Liver (tissue), 9 donors: Measurements from ENCODE around the gene GRIK2. TPM values are rescaled to one million over a fixed set of nuclear protein-coding genes. Genes with fewer than 3 reads are reported as not detected.

Source experiments
- DNase-seq: peaks from one replicate; pipeline ENCODE4 v3.0.0-alpha.2; 2017; ENCODE audit warnings: low spot score
- H3K27ac ChIP-seq, 2 donors: one replicate each; pipeline ENCODE4 v1.7.0; 2013; ENCODE audit warnings: inconsistent platforms in 2 of 2, low read length in 2 of 2, control low read depth in 1 of 2, low read depth in 1 of 2, mild to moderate bottlenecking in 1 of 2
- H3K27me3 ChIP-seq, 4 donors: one replicate each; pipeline versions ENCODE4 v1.6.1 to v1.7.0; 2013; ENCODE audit warnings: low read length in 3 of 4, inconsistent platforms in 1 of 4, mild to moderate bottlenecking in 1 of 4, moderate library complexity in 1 of 4; ENCODE audit not compliant: control insufficient read depth in 4 of 4, insufficient read depth in 4 of 4
- H3K36me3 ChIP-seq, 4 donors: one replicate each; pipeline versions ENCODE4 v1.6.1 to v1.7.0; 2013; ENCODE audit warnings: low read length in 3 of 4, mild to moderate bottlenecking in 3 of 4, low read depth in 1 of 4, moderate library complexity in 1 of 4; ENCODE audit not compliant: control insufficient read depth in 4 of 4, insufficient read depth in 3 of 4
- H3K4me1 ChIP-seq, 4 donors: one replicate each; pipeline versions ENCODE4 v1.6.1 to v1.7.0; 2013; ENCODE audit warnings: low read length in 3 of 4, mild to moderate bottlenecking in 3 of 4, moderate library complexity in 1 of 4; ENCODE audit not compliant: control insufficient read depth in 4 of 4, insufficient read depth in 4 of 4
- H3K4me3 ChIP-seq, 3 donors: one replicate each; pipeline versions ENCODE4 v1.6.1 to v1.7.0; 2013; ENCODE audit warnings: low read length in 3 of 3, control low read depth in 1 of 3, low read depth in 1 of 3, mild to moderate bottlenecking in 1 of 3
- H3K9ac ChIP-seq, 2 donors: one replicate each; pipeline ENCODE4 v1.7.0; 2013; ENCODE audit warnings: low read length in 2 of 2, mild to moderate bottlenecking in 2 of 2, moderate library complexity in 2 of 2, control low read depth in 1 of 2, low read depth in 1 of 2
- H3K9me3 ChIP-seq, 4 donors: one replicate each; pipeline versions ENCODE4 v1.6.1 to v1.7.0; 2013; ENCODE audit warnings: low read length in 3 of 4; ENCODE audit not compliant: control insufficient read depth in 4 of 4
- CTCF ChIP-seq: fragments of 150-350 bp; IDR thresholded peaks from 2 replicates; pipeline ENCODE4 v1.5.1; 2017; ENCODE audit warnings: improper control_type of control experiment, low read depth, low read length; ENCODE audit not compliant: missing input control
- FOXA1 ChIP-seq: IDR thresholded peaks from 2 replicates; pipeline ENCODE4 v1.6.1; 2016; ENCODE audit warnings: antibody characterized with exemption
- FOXA2 ChIP-seq: IDR thresholded peaks from 2 replicates; pipeline ENCODE4 v1.6.1; 2016; ENCODE audit warnings: antibody characterized with exemption
- GABPA ChIP-seq, 2 donors: IDR thresholded peaks in 1 of 2; conservative IDR thresholded peaks in 1 of 2; 2 replicates each; pipeline ENCODE4 v1.6.1; 2016; ENCODE audit warnings: antibody characterized with exemption in 2 of 2, mild to moderate bottlenecking in 1 of 2, moderate library complexity in 1 of 2
- HNF4A ChIP-seq, 2 donors: conservative IDR thresholded peaks; 2 replicates each; pipeline ENCODE4 v1.6.1; 2016; ENCODE audit warnings: antibody characterized with exemption in 2 of 2, mild to moderate bottlenecking in 2 of 2
- HNF4G ChIP-seq: IDR thresholded peaks from 2 replicates; pipeline ENCODE4 v1.6.1; 2016; ENCODE audit warnings: antibody characterized with exemption
- JUND ChIP-seq, 2 donors: IDR thresholded peaks; 2 replicates each; pipeline ENCODE4 v1.6.1; 2016; ENCODE audit warnings: antibody characterized with exemption in 2 of 2
- MAX ChIP-seq: IDR thresholded peaks from 2 replicates; pipeline ENCODE4 v1.6.1; 2016; ENCODE audit warnings: antibody characterized with exemption
- NR2F2 ChIP-seq: IDR thresholded peaks from 2 replicates; pipeline ENCODE4 v1.6.1; 2016; ENCODE audit warnings: antibody characterized with exemption
- RAD21 ChIP-seq, 2 donors: IDR thresholded peaks; 2 replicates each; pipeline ENCODE4 v1.6.1; 2016; ENCODE audit warnings: antibody characterized with exemption in 2 of 2, mild to moderate bottlenecking in 2 of 2
- REST ChIP-seq: IDR thresholded peaks from 2 replicates; pipeline ENCODE4 v1.6.1; 2016; ENCODE audit warnings: antibody characterized with exemption, mild to moderate bottlenecking
- YY1 ChIP-seq: IDR thresholded peaks from 2 replicates; pipeline ENCODE4 v1.6.1; 2016; ENCODE audit warnings: antibody characterized with exemption, mild to moderate bottlenecking
- ZBTB33 ChIP-seq: IDR thresholded peaks from 2 replicates; pipeline ENCODE4 v1.6.1; 2016; ENCODE audit warnings: antibody characterized with exemption
- WGBS: extraction: QIAGEN DNeasy Blood & Tissue Kit; methylation state at CpG from one replicate; pipeline ENCODE4 v1.1.7; 2013; 5-methylcytosine and 5-hydroxymethylcytosine counted together
- polyA plus RNA-seq, 2 donors: library from polyadenylated mRNA; stranded (reverse) in 1 of 2; unstranded in 1 of 2; fragments of 200-250 nt in 1 of 2; fragments of >200 nt in 1 of 2; fragmentation: Nextera tagmentation in 1 of 2; extraction: Ambion mirVana in 1 of 2; gene quantifications; one replicate each; pipeline versions ENCODE4 v1.2.1 to v1.2.3, GENCODE V29; 2013 to 2015
- total RNA-seq, 2 donors: library from RNA; depleted of rRNA; stranded (reverse); fragments of >200 nt; gene quantifications; one replicate each; pipeline ENCODE4 v1.2.3, GENCODE V29; 2014
- donor health status: healthy.
- donor health status: healthy.
- donor health status: healthy.
- donor health status: healthy.
- donor health status: healthy.

GRIK2 gene
- total and polyA plus RNA-seq, 4 donors: 0.02 to 0.17 (median 0.05) TPM

- no peak for TF ChIP-seq CTCF
- TF ChIP-seq ZBTB33: no peak
- no peak for TF ChIP-seq NR2F2
- no peak for TF ChIP-seq JUND (IDR thresholded peaks at IDR 0.05)
- no peak for TF ChIP-seq FOXA2
These were observed 376.6 kb downstream of the GRIK2 start (continued) for GRCh38 chr6:101770116-101770515.

- no peak for DNase-seq
- 94% methylated on average over 7 of the region's 7 CpGs for WGBS
These were observed 383.4 kb downstream of the GRIK2 start for GRCh38 chr6:101776919-101777350.

More at GRCh38 chr6:101776919-101777350, 383.4 kb downstream of the GRIK2 start:
- Histone ChIP-seq H3K4me3 (no peak overlapping the region), H3K4me1 (no peaks in the 10 kb centered on the region), H3K27me3 (no peaks in the 10 kb centered on the region), H3K27ac (no peak overlapping the region), H3K9me3 (no peaks in the 10 kb centered on the region), H3K36me3 (no peaks in the 10 kb centered on the region), H3K9ac (no peak overlapping the region)
- TF ChIP-seq GABPA (IDR thresholded peaks at IDR 0.05 in 1 of 2, conservative IDR thresholded peaks at IDR 0.05 in 1 of 2): no peak
- no peak for TF ChIP-seq HNF4G
- TF ChIP-seq NR2F2: no peak
- TF ChIP-seq JUND (IDR thresholded peaks at IDR 0.05): no peak
- TF ChIP-seq CTCF: no peak
- TF ChIP-seq REST: no peak
- no peak for TF ChIP-seq RAD21 (IDR thresholded peaks at IDR 0.05)
- no peak for TF ChIP-seq ZBTB33
- TF ChIP-seq MAX: no peak
- TF ChIP-seq YY1: no peak
- TF ChIP-seq HNF4A (conservative IDR thresholded peaks at IDR 0.05): no peak
- no peak for TF ChIP-seq FOXA1
